Natural killer cell (primary cell): ENCODE data around the gene FANCE. TPM values are rescaled to one million over a fixed set of nuclear protein-coding genes. Genes with fewer than 3 reads are reported as not detected.

ENCODE experiments used
- ATAC-seq, 3 donors: fragments of 150-1000 bp in 2 of 3; fragments of 200-7000 bp in 1 of 3; cut with Tn5 transposase; 1 replicate in 1 of 3; 2 replicates in 2 of 3; pipeline ENCODE4 v1.10.0; 2021; ENCODE audit warnings: mild to moderate bottlenecking in 2 of 3, moderate library complexity in 2 of 3
- DNase-seq, 2 donors: peaks; one replicate each; pipeline versions ENCODE4 v3.0.0 to v3.0.0-alpha.2; 2013 to 2021; ENCODE audit warnings: mixed read lengths in 1 of 2
- H3K27ac ChIP-seq: one replicate; pipeline ENCODE4 v1.5.1; 2013; ENCODE audit warnings: mild to moderate bottlenecking, low read length
- H3K27me3 ChIP-seq: one replicate; pipeline ENCODE4 v1.6.1; 2013; ENCODE audit warnings: low read length; ENCODE audit not compliant: control insufficient read depth, insufficient read depth
- H3K36me3 ChIP-seq: one replicate; pipeline ENCODE4 v1.6.1; 2013; ENCODE audit warnings: low read length; ENCODE audit not compliant: control insufficient read depth, insufficient read depth
- H3K4me1 ChIP-seq: one replicate; pipeline ENCODE4 v1.6.1; 2013; ENCODE audit warnings: low read length; ENCODE audit not compliant: control insufficient read depth, insufficient read depth
- H3K4me3 ChIP-seq: one replicate; pipeline ENCODE4 v1.5.1; 2013; ENCODE audit warnings: low read length
- H3K9me3 ChIP-seq: one replicate; pipeline ENCODE4 v1.6.1; 2013; ENCODE audit warnings: low read length; ENCODE audit not compliant: control insufficient read depth, insufficient read depth
- H3K27ac Mint-ChIP-seq, 2 donors: one replicate each; pipeline ENCODE4 v1.8.0; 2022; ENCODE audit warnings: mild to moderate bottlenecking in 2 of 2, mixed read lengths in 2 of 2, moderate library complexity in 1 of 2
- H3K27me3 Mint-ChIP-seq, 2 donors: one replicate each; pipeline ENCODE4 v1.8.0; 2022; ENCODE audit warnings: low read depth in 2 of 2, mixed read lengths in 2 of 2
- H3K36me3 Mint-ChIP-seq: one replicate; pipeline ENCODE4 v1.8.0; 2022; ENCODE audit warnings: mixed read lengths
- H3K4me1 Mint-ChIP-seq, 2 donors: one replicate each; pipeline ENCODE4 v1.8.0; 2022; ENCODE audit warnings: mixed read lengths in 2 of 2
- H3K4me3 Mint-ChIP-seq: one replicate; pipeline ENCODE4 v1.8.0; 2022; ENCODE audit warnings: mild to moderate bottlenecking, moderate library complexity, mixed read lengths
- H3K9me3 Mint-ChIP-seq, 2 donors: one replicate each; pipeline ENCODE4 v1.8.0; 2022; ENCODE audit warnings: mixed read lengths in 2 of 2
- WGBS: methylation state at CpG from one replicate; pipeline ENCODE4 v1.1.7; 2013; ENCODE audit warnings: missing lambda C conversion rate; ENCODE audit not compliant: insufficient coverage; 5-methylcytosine and 5-hydroxymethylcytosine counted together
- intact Hi-C: fragments of 100-400 bp; cut with micrococcal nuclease; formaldehyde crosslinking; loops from one replicate; pipeline ENCODE4 v1.14.2; 2022
- total RNA-seq, 4 donors: library from RNA; stranded (reverse); fragments of 120-200 nt in 1 of 4; gene quantifications; one replicate each; pipeline versions ENCODE4 v1.2.3 to v1.2.4, GENCODE V29; 2013 to 2022
- TF ChIP-seq, protein P1 (sequence below): fragments of 200-600 bp; IDR thresholded peaks from one replicate; pipeline ENCODE4 v1.8.0; 2022; ENCODE audit warnings: antibody characterized with exemption

The FANCE gene
- total RNA-seq, 3 donors from 2014 or later (not counting 1 experiment from before 2014, with no cell fraction given), result 2.2 to 3.2 (median 2.6) TPM

GRCh38 chr6:35499372-35499771, 47.2 kb downstream of the FANCE start:
- TF ChIP-seq, protein P1, sequence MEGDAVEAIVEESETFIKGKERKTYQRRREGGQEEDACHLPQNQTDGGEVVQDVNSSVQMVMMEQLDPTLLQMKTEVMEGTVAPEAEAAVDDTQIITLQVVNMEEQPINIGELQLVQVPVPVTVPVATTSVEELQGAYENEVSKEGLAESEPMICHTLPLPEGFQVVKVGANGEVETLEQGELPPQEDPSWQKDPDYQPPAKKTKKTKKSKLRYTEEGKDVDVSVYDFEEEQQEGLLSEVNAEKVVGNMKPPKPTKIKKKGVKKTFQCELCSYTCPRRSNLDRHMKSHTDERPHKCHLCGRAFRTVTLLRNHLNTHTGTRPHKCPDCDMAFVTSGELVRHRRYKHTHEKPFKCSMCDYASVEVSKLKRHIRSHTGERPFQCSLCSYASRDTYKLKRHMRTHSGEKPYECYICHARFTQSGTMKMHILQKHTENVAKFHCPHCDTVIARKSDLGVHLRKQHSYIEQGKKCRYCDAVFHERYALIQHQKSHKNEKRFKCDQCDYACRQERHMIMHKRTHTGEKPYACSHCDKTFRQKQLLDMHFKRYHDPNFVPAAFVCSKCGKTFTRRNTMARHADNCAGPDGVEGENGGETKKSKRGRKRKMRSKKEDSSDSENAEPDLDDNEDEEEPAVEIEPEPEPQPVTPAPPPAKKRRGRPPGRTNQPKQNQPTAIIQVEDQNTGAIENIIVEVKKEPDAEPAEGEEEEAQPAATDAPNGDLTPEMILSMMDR, result no peak
- peaks cover 16% of the 10 kb centered on the region for H3K27me3 ChIP-seq
- 88% methylated on average over 4 of the region's 4 CpGs for WGBS
- no peaks in the 10 kb centered on the region for H3K36me3 ChIP-seq
- Mint-ChIP-seq H3K27ac (no peak overlapping the region), H3K4me1 (peaks cover 7 to 13% of the 10 kb centered on the region in 2 donors), H3K4me3 (no peak overlapping the region), H3K27me3 (peaks cover 16 to 17% of the 10 kb centered on the region in 2 donors), H3K36me3 (no peaks in the 10 kb centered on the region), H3K9me3 (no peaks in the 10 kb centered on the region)
- DNase-seq (no peak), ATAC-seq (no peak)
- no peak overlapping the region for H3K4me3 ChIP-seq
- no peak overlapping the region for H3K27ac ChIP-seq
- H3K4me1 ChIP-seq, result peaks cover 23% of the 10 kb centered on the region
- intact Hi-C loops, result no loop called here
- H3K9me3 ChIP-seq, result no peaks in the 10 kb centered on the region

DNA sequence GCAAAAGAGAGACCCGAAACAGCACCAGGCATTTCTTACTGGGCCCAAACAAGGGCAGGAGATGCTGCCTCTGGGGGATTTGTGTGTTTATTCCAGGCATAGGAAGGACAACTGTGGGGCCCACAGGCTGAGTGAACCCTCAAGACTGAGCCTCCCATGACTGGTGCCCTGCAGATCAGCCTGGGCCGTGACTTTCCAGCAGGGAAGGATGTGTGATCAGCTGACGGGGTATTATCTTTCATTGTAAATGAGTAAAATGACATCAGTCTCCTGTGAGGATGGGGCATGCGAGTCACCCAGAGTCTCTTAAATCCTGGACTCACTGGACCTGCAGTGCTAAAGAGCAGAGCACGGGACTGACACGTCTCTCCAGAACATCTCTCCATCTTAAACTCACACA, 48.6 kb downstream of the FANCE start:
- Histone ChIP-seq H3K4me1 (peaks cover 18% of the 10 kb centered on the region), H3K4me3 (no peak overlapping the region), H3K27me3 (peaks cover 16% of the 10 kb centered on the region), H3K9me3 (no peaks in the 10 kb centered on the region), H3K27ac (no peak overlapping the region), H3K36me3 (no peaks in the 10 kb centered on the region)
- H3K27me3 Mint-ChIP-seq, result peaks cover 16 to 17% of the 10 kb centered on the region in 2 donors
- TF ChIP-seq, protein P1, result no peak
- H3K4me3 Mint-ChIP-seq, result no peak overlapping the region
- DNase-seq (no peak), ATAC-seq (no peak)
- no peak overlapping the region for H3K27ac Mint-ChIP-seq
- WGBS, result 99% methylated on average over 6 of the region's 6 CpGs
- intact Hi-C loops, result no loop called here
- no peaks in the 10 kb centered on the region for H3K9me3 Mint-ChIP-seq
- no peaks in the 10 kb centered on the region for H3K36me3 Mint-ChIP-seq
- H3K4me1 Mint-ChIP-seq, result peaks cover 7 to 13% of the 10 kb centered on the region in 2 donors

- DNase-seq (no peak), ATAC-seq (no peak)
- H3K4me3 Mint-ChIP-seq, result no peak overlapping the region
- TF ChIP-seq, protein P1, result no peak
- no peaks in the 10 kb centered on the region for H3K36me3 ChIP-seq
- H3K9me3 Mint-ChIP-seq, result no peaks in the 10 kb centered on the region
- intact Hi-C loops, result no loop called here
- H3K27ac ChIP-seq, result no peak overlapping the region
- H3K27me3 ChIP-seq, result peaks cover 16% of the 10 kb centered on the region
- H3K4me1 Mint-ChIP-seq, result peaks cover 7 to 13% of the 10 kb centered on the region in 2 donors
- no peak overlapping the region for H3K27ac Mint-ChIP-seq
- no peaks in the 10 kb centered on the region for H3K36me3 Mint-ChIP-seq
- peaks cover 15% of the 10 kb centered on the region for H3K4me1 ChIP-seq
- WGBS, result 97% methylated on average over 2 of the region's 2 CpGs
- peaks cover 16 to 20% of the 10 kb centered on the region in 2 donors for H3K27me3 Mint-ChIP-seq
- H3K4me3 ChIP-seq, result no peak overlapping the region
- no peaks in the 10 kb centered on the region for H3K9me3 ChIP-seq
Measured at GRCh38 chr6:35501784-35502183, 49.6 kb downstream of the FANCE start.

DNA sequence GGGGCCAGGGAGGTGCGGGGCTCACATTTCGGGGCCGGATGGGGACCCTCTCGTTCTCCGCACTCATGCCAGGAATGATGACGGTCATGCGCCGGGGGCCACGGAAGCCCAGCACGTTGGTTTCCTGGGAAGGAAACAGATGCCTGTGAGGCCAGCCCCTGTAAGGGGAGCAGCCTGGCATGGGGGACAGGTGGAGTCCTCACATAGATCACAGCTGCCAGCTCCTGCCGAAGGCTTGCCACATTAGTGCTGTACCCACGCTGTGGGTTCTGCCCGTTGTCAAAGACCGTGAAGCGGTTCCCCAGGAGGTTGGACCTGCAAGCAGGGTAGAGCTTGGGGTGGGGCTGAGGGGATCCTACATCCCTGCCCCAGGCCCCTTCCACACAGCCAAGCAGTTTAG, 51.4 kb downstream of the FANCE start:
- no peak for DNase-seq

More for the DNA sequence above, 51.4 kb downstream of the FANCE start:
- ATAC-seq, result no peak
- H3K4me3 Mint-ChIP-seq, result no peak overlapping the region
- TF ChIP-seq, protein P1, result no peak
- peaks cover 16 to 18% of the 10 kb centered on the region in 2 donors for H3K27me3 Mint-ChIP-seq
- no peaks in the 10 kb centered on the region for H3K36me3 Mint-ChIP-seq
- 7% methylated on average over 15 of the region's 15 CpGs for WGBS
- Histone ChIP-seq H3K27ac (no peak overlapping the region), H3K36me3 (no peaks in the 10 kb centered on the region), H3K9me3 (no peaks in the 10 kb centered on the region), H3K27me3 (peaks cover 10% of the 10 kb centered on the region), H3K4me1 (peaks cover 3% of the 10 kb centered on the region), H3K4me3 (no peak overlapping the region)
- intact Hi-C loops, result no loop called here
- peaks cover 4% of the 10 kb centered on the region in 2 donors for H3K4me1 Mint-ChIP-seq
- no peak overlapping the region for H3K27ac Mint-ChIP-seq
- H3K9me3 Mint-ChIP-seq, result no peaks in the 10 kb centered on the region
